ENCODE measurements around the gene PIAS3. TPM values are rescaled to one million over a fixed set of nuclear protein-coding genes. Genes with fewer than 3 reads are reported as not detected.
"Not testable (repeated sequence)": the region's sequence is repeated elsewhere in the genome, so short reads cannot be mapped to it uniquely, and the experiment has no call there.

PIAS3 gene
- total RNA-seq, 1 donor from 2014 or later, result 38.8 TPM

DNA sequence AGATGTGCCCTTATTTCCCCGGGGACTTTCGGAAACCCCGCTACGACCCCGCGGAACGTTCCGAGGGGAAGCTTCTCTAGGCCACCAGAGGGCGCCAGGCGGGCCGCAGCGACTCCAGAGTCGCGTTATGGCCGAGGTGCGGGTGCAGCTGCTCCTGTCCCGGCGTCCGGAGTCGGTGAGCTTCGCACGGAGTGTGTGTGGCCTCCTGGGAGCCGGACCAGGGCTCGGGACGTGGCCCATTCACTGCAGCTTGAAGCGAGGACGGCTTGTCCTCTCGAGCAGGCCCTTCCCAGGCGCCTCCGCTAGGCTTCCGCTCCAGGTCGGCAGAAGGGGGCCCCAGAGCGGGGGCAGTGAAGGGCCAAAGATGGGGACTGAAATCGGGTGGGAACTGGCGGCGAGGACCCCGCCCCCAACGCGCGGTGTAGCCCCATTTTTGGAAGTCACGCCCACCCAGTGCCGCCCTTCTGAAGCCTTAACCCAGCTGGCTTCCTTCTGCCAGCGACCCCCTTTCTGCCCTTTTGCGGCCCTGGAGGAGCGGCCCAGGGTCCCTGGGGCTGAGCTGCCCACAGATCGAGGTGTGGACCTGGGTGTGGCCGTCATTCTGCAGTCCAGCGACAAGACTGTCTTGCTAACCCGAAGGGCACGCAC lies 13.2 kb downstream of the PIAS3 start, which contains the start of gene NUDT17:
TSS of gene NUDT17 (plus strand) at position 117 of the 648 bp plus-strand sequence. CDS start at position 128, 11 bp downstream.
- TF ChIP-seq, protein P1, sequence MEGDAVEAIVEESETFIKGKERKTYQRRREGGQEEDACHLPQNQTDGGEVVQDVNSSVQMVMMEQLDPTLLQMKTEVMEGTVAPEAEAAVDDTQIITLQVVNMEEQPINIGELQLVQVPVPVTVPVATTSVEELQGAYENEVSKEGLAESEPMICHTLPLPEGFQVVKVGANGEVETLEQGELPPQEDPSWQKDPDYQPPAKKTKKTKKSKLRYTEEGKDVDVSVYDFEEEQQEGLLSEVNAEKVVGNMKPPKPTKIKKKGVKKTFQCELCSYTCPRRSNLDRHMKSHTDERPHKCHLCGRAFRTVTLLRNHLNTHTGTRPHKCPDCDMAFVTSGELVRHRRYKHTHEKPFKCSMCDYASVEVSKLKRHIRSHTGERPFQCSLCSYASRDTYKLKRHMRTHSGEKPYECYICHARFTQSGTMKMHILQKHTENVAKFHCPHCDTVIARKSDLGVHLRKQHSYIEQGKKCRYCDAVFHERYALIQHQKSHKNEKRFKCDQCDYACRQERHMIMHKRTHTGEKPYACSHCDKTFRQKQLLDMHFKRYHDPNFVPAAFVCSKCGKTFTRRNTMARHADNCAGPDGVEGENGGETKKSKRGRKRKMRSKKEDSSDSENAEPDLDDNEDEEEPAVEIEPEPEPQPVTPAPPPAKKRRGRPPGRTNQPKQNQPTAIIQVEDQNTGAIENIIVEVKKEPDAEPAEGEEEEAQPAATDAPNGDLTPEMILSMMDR (IDR thresholded peaks at IDR 0.05; ENCODE audit: unreplicated experiment), result peak; percentile 79
- Mint-ChIP-seq H3K9me3 (ENCODE audit: unreplicated experiment) (no peaks in the 10 kb centered on the region), H3K4me1 (ENCODE audit: unreplicated experiment) (no peaks in the 10 kb centered on the region), H3K36me3 (ENCODE audit: low read depth, unreplicated experiment) (peaks cover 28% of the 10 kb centered on the region), H3K27me3 (ENCODE audit: unreplicated experiment) (peaks cover 3% of the 10 kb centered on the region), H3K4me3 (ENCODE audit: unreplicated experiment) (peak within 1 kb of the TSS; percentile 87), H3K27ac (ENCODE audit: unreplicated experiment) (no peak within 1 kb of the TSS)
- DNase-seq (ENCODE audit: low spot score), result peak; percentile 81

GRCh38 chr1:145845144-145845513 lies 13.8 kb downstream of the PIAS3 start:
- H3K27me3 Mint-ChIP-seq (ENCODE audit: unreplicated experiment), result peaks cover under 1% of the 10 kb centered on the region
- no peak overlapping the region for H3K4me3 Mint-ChIP-seq (ENCODE audit: unreplicated experiment)
- H3K36me3 Mint-ChIP-seq (ENCODE audit: low read depth, unreplicated experiment), result peaks cover 26% of the 10 kb centered on the region

DNA sequence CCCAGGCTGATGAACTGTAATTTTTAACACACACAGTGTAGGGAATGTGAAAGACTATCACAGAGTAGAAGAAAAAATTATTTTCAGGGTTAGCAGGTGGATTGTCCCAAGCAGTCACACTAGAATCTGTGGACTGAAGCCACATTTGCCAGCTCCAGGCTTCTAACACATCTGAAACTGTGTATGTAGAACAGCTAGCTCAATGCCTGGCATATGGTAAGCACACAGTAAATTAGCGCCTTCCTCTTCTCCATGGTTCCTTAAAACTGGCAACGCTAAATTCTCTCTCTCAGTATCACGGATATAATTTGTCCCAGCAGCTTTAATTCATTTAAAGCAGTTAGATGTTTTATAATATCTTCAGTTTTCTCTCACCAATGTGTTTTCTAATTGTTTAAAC lies 15.8 kb downstream of the PIAS3 start:
- H3K27ac Mint-ChIP-seq (ENCODE audit: unreplicated experiment), result no peak overlapping the region
- H3K9me3 Mint-ChIP-seq (ENCODE audit: unreplicated experiment), result no peaks in the 10 kb centered on the region
- H3K4me1 Mint-ChIP-seq (ENCODE audit: unreplicated experiment), result no peaks in the 10 kb centered on the region
- H3K27me3 Mint-ChIP-seq (ENCODE audit: unreplicated experiment), result no peaks in the 10 kb centered on the region
- TF ChIP-seq, protein P1 (IDR thresholded peaks at IDR 0.05; ENCODE audit: unreplicated experiment), result no peak
- no peak for DNase-seq (ENCODE audit: low spot score)
- peaks cover 19% of the 10 kb centered on the region for H3K36me3 Mint-ChIP-seq (ENCODE audit: low read depth, unreplicated experiment)
- H3K4me3 Mint-ChIP-seq (ENCODE audit: unreplicated experiment), result no peak overlapping the region

More at GRCh38 chr1:145845144-145845513, 13.8 kb downstream of the PIAS3 start:
- DNase-seq (ENCODE audit: low spot score), result no peak
- no peaks in the 10 kb centered on the region for H3K9me3 Mint-ChIP-seq (ENCODE audit: unreplicated experiment)
- TF ChIP-seq, protein P1 (IDR thresholded peaks at IDR 0.05; ENCODE audit: unreplicated experiment), result no peak
- no peaks in the 10 kb centered on the region for H3K4me1 Mint-ChIP-seq (ENCODE audit: unreplicated experiment)
- no peak overlapping the region for H3K27ac Mint-ChIP-seq (ENCODE audit: unreplicated experiment)

GRCh38 chr1:145837656-145838055 lies 21.2 kb downstream of the PIAS3 start:
- Mint-ChIP-seq H3K9me3 (ENCODE audit: unreplicated experiment) (no peaks in the 10 kb centered on the region), H3K27me3 (ENCODE audit: unreplicated experiment) (no peaks in the 10 kb centered on the region), H3K4me3 (ENCODE audit: unreplicated experiment) (no peak overlapping the region), H3K27ac (ENCODE audit: unreplicated experiment) (no peak overlapping the region), H3K4me1 (ENCODE audit: unreplicated experiment) (no peaks in the 10 kb centered on the region), H3K36me3 (ENCODE audit: low read depth, unreplicated experiment) (peaks cover 34% of the 10 kb centered on the region)
- TF ChIP-seq, protein P1 (IDR thresholded peaks at IDR 0.05; ENCODE audit: unreplicated experiment), result no peak
- no peak for DNase-seq (ENCODE audit: low spot score)

GRCh38 chr1:145830810-145831209 lies 28.1 kb downstream of the PIAS3 start:
- H3K9me3 Mint-ChIP-seq (ENCODE audit: unreplicated experiment), result not testable (repeated sequence)

More at GRCh38 chr1:145830810-145831209, 28.1 kb downstream of the PIAS3 start:
- DNase-seq (ENCODE audit: low spot score); H3K27me3 Mint-ChIP-seq (ENCODE audit: unreplicated experiment); H3K27ac Mint-ChIP-seq (ENCODE audit: unreplicated experiment); H3K4me1 Mint-ChIP-seq (ENCODE audit: unreplicated experiment); H3K4me3 Mint-ChIP-seq (ENCODE audit: unreplicated experiment): not testable (repeated sequence)
- H3K36me3 Mint-ChIP-seq (ENCODE audit: low read depth, unreplicated experiment), result peaks cover 49% of the 10 kb centered on the region
